Vagina (tissue), 2 donors: ENCODE data around the gene CRYGS. TPM values are rescaled to one million over a fixed set of nuclear protein-coding genes. Genes with fewer than 3 reads are reported as not detected.
"Not testable (repeated sequence)": the region's sequence is repeated elsewhere in the genome, so short reads cannot be mapped to it uniquely, and the experiment has no call there.

Experiments used
- DNase-seq, 2 donors: peaks; one replicate each; pipeline ENCODE4 v3.0.0-alpha.2; 2017; ENCODE audit errors: extremely low spot score in 2 of 2
- H3K27ac ChIP-seq: fragments of 200-600 bp; sonication (generic); one replicate; pipeline ENCODE4 v1.5.1; 2019
- H3K27me3 ChIP-seq: fragments of 200-600 bp; sonication (generic); one replicate; pipeline ENCODE4 v1.5.1; 2019
- H3K36me3 ChIP-seq, 2 donors: fragments of 200-600 bp; sonication (generic); one replicate each; pipeline ENCODE4 v1.5.1; 2017 to 2019
- H3K4me1 ChIP-seq: fragments of 200-600 bp; sonication (generic); one replicate; pipeline ENCODE4 v1.5.1; 2019
- H3K4me3 ChIP-seq, 2 donors: fragments of 200-600 bp; sonication (generic); 1 replicate in 1 of 2; 2 replicates in 1 of 2; pipeline ENCODE4 v1.5.1; 2016 to 2019
- H3K9me3 ChIP-seq: fragments of 200-600 bp; sonication (generic); one replicate; pipeline ENCODE4 v1.5.1; 2019
- CTCF ChIP-seq, 3 experiments: fragments of 450-650 bp in 2 of 3; fragments of 200-600 bp in 1 of 3; sonication (generic) in 1 of 3; IDR thresholded peaks; one replicate each; pipeline ENCODE4 v1.5.1; 2017 to 2019; ENCODE audit warnings: antibody characterized with exemption in 3 of 3, mild to moderate bottlenecking in 2 of 3, moderate library complexity in 2 of 3
- POLR2A ChIP-seq, 2 donors: fragments of 450-650 bp; IDR thresholded peaks; one replicate each; pipeline ENCODE4 v1.6.1; 2017; ENCODE audit warnings: antibody characterized with exemption in 2 of 2, mild to moderate bottlenecking in 2 of 2, moderate library complexity in 2 of 2
- POLR2AphosphoS5 ChIP-seq, 2 donors: sonication (generic); formaldehyde crosslinking; IDR thresholded peaks; one replicate each; pipeline ENCODE4 v1.9.0; 2017; ENCODE audit warnings: antibody characterized with exemption in 2 of 2, mild to moderate bottlenecking in 2 of 2, low read depth in 1 of 2; ENCODE audit not compliant: insufficient read depth in 1 of 2
- intact Hi-C: fragments of 100-400 bp; cut with DNase I; formaldehyde crosslinking; loops from one replicate; pipeline ENCODE4 v1.15.1; 2023
- total RNA-seq: library from RNA; depleted of rRNA; stranded (reverse); fragments of >200 nt; gene quantifications from one replicate; pipeline ENCODE4 v1.2.3, GENCODE V29; 2016

CRYGS gene
- total RNA-seq, 1 donor from 2014 or later, result not detected

DNA sequence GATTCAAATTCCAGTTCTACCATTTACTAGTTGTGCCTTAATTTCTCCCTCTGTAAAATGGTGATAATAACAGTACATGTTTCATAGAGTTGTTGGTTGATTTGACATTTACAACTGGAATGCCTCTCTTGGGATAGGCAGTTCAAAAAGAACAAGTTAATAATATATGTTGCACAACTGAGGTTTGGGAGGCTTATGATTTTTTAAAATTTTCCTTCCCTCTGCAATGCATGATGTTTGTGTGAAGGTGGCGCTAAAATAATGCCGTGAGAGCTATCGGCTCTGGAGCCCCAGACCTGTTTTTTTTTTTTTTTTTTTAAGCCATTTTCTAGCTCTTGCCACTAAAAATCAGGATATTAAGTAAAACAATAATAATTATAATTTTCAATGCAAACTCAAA lies 44.9 kb upstream of the CRYGS start:
- intact Hi-C loops, result no loop called here
- no peak overlapping the region for H3K4me3 ChIP-seq
- no peaks in the 10 kb centered on the region for H3K4me1 ChIP-seq
- no peak for DNase-seq
- peaks cover 0 to 21% of the 10 kb centered on the region in 2 donors for H3K36me3 ChIP-seq
- no peak for TF ChIP-seq POLR2AphosphoS5 (IDR thresholded peaks at IDR 0.05; ENCODE audit: insufficient read depth in 1 of 2, low read depth in 1 of 2)
- no peak for TF ChIP-seq CTCF (IDR thresholded peaks at IDR 0.05)
- TF ChIP-seq POLR2A (IDR thresholded peaks at IDR 0.05), result no peak
- no peaks in the 10 kb centered on the region for H3K9me3 ChIP-seq
- H3K27me3 ChIP-seq, result no peaks in the 10 kb centered on the region
- H3K27ac ChIP-seq, result no peak overlapping the region

DNA sequence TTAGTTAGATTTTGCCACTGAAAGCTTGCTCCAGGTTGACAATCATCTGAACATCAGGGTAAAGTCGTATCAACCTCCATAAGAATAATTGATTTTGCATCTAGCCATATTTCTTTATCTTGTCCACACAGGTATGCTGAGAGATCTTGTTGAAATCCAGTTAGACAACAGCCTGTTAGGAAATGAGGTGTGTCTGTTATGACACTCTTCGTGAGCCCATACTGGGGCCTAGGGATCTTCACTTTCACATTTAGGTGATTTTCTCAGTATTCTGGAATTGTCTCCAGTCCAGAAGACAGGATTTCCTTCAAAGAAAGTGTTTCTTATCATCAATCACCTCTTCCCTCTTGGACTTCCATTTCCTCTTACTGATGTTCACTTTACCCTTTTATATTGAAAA lies 44.5 kb upstream of the CRYGS start:
- Histone ChIP-seq H3K4me1 (no peaks in the 10 kb centered on the region), H3K9me3 (no peaks in the 10 kb centered on the region), H3K27ac (no peak overlapping the region), H3K27me3 (no peaks in the 10 kb centered on the region), H3K36me3 (peaks cover 0 to 26% of the 10 kb centered on the region in 2 donors), H3K4me3 (no peak overlapping the region)
- no peak for TF ChIP-seq POLR2A (IDR thresholded peaks at IDR 0.05)
- TF ChIP-seq CTCF (IDR thresholded peaks at IDR 0.05), result no peak
- peak in 1 of 2 donors; percentile 16 for TF ChIP-seq POLR2AphosphoS5 (IDR thresholded peaks at IDR 0.05; ENCODE audit: insufficient read depth in 1 of 2, low read depth in 1 of 2)
- no peak for DNase-seq
- intact Hi-C loops, result no loop called here

GRCh38 chr3:186587183-186587582 lies 43.0 kb upstream of the CRYGS start:
- H3K4me3 ChIP-seq, result no peak overlapping the region
- H3K9me3 ChIP-seq, result no peaks in the 10 kb centered on the region
- peaks cover 0 to 41% of the 10 kb centered on the region in 2 donors for H3K36me3 ChIP-seq
- H3K27ac ChIP-seq, result no peak overlapping the region
- TF ChIP-seq POLR2AphosphoS5 (IDR thresholded peaks at IDR 0.05; ENCODE audit: insufficient read depth in 1 of 2, low read depth in 1 of 2), result no peak
- TF ChIP-seq POLR2A (IDR thresholded peaks at IDR 0.05), result no peak
- TF ChIP-seq CTCF (IDR thresholded peaks at IDR 0.05), result no peak
- no peaks in the 10 kb centered on the region for H3K4me1 ChIP-seq
- intact Hi-C loops, result no loop called here
- no peak for DNase-seq
- H3K27me3 ChIP-seq, result no peaks in the 10 kb centered on the region

DNA sequence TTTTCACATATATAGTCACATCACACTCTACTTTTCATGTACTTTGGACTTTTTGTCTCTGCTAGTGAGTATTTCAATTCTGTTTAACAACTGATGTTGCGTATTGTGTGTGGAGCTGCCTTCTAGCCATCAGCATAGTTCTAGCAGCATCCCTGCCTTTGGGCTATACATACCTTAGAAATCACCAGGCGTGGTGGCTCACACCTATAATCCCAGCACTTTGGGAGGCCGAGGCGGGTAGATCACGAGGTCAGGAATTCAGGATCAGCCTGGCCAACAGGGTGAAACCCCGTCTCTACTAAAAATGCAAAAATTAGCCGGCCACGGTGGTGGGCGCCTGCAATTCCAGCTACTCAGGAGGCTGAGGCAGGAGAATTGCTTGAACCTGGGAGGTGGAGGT lies 42.1 kb upstream of the CRYGS start:
- intact Hi-C loops, H3K27ac ChIP-seq, H3K9me3 ChIP-seq, DNase-seq, H3K27me3 ChIP-seq, H3K4me1 ChIP-seq, H3K4me3 ChIP-seq: not testable (repeated sequence)
- peaks cover 0 to 50% of the 10 kb centered on the region in 2 donors for H3K36me3 ChIP-seq

DNA sequence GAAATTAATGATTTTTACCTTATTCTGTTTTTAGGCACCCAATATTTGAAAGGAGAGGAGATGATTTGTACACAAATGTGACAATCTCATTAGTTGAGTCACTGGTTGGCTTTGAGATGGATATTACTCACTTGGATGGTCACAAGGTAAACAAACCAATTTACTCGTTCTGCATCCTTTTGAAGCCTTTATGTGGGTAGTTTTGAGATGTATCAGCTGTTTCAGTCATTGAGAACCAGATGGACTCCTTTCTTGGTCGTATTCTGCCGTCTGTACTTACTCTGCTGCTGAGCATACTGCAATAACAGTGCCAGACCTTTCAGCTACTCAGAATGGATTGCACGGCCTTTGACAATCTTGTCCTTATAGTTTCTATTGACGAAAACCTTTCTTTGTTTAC lies 39.7 kb upstream of the CRYGS start:
- Histone ChIP-seq H3K4me3 (no peak overlapping the region), H3K36me3 (peaks cover 0 to 71% of the 10 kb centered on the region in 2 donors), H3K27ac (no peak overlapping the region), H3K9me3 (no peaks in the 10 kb centered on the region), H3K27me3 (no peaks in the 10 kb centered on the region), H3K4me1 (no peaks in the 10 kb centered on the region)
- intact Hi-C loops, result no loop called here
- no peak for DNase-seq
- no peak for TF ChIP-seq POLR2AphosphoS5 (IDR thresholded peaks at IDR 0.05; ENCODE audit: insufficient read depth in 1 of 2, low read depth in 1 of 2)
- no peak for TF ChIP-seq CTCF (IDR thresholded peaks at IDR 0.05)
- no peak for TF ChIP-seq POLR2A (IDR thresholded peaks at IDR 0.05)

DNA sequence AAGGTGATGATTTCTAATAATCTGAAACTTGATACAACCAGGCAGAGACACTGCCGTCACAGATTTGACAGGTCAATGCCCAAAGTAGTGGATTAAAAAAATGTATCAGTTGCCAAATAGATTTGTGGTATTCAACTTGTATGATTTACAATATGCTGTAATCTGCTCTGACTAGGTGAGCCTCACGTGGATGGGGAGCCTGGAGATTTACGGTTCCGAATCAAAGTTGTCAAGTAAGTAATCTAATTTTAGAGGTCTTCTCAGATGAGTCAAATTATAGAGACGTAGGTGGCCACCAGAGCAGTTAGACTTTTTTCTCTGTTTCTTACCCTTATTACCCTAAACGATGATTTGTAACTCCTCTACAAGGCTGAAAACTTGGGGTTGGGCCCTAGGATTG lies 38.4 kb upstream of the CRYGS start:
- Histone ChIP-seq H3K4me3 (no peak overlapping the region), H3K4me1 (no peaks in the 10 kb centered on the region), H3K27me3 (no peaks in the 10 kb centered on the region), H3K36me3 (peaks cover 0 to 84% of the 10 kb centered on the region in 2 donors), H3K9me3 (no peaks in the 10 kb centered on the region), H3K27ac (no peak overlapping the region)
- intact Hi-C loops, result no loop called here
- no peak for TF ChIP-seq CTCF (IDR thresholded peaks at IDR 0.05)
- TF ChIP-seq POLR2A (IDR thresholded peaks at IDR 0.05), result no peak
- no peak for TF ChIP-seq POLR2AphosphoS5 (IDR thresholded peaks at IDR 0.05; ENCODE audit: insufficient read depth in 1 of 2, low read depth in 1 of 2)
- no peak for DNase-seq
